IMR-90 (cell line): Measurements from ENCODE around the gene L3MBTL3. TPM values are rescaled to one million over a fixed set of nuclear protein-coding genes. Genes with fewer than 3 reads are reported as not detected.

ENCODE experiments used
- ATAC-seq: fragments of 200-7000 bp; cut with Tn5 transposase; 2 replicates; pipeline ENCODE4 v1.9.1; 2020; ENCODE audit warnings: low read depth, mild to moderate bottlenecking, moderate library complexity
- BruUV-seq: library from RNA; stranded (reverse); fragments of 400-500 nt; replicated peaks from 2 replicates; lab custom pipeline; 2021; lab: Mats Ljungman, UMichigan
- CTCF ChIA-PET: fragments of 300-600 bp; formaldehyde crosslinking; extraction: SDS; loops from one replicate; lab custom pipeline; 2021; ENCODE audit warnings: antibody characterized with exemption; lab: Yijun Ruan, JAX
- POLR2A ChIA-PET: fragments of 300-600 bp; sonication (Branson Sonifier 250); formaldehyde crosslinking; loops from one replicate; lab custom pipeline; 2022; ENCODE audit warnings: antibody characterized with exemption; ENCODE audit not compliant: unreplicated experiment; lab: Charles Lee
- DNase-seq: peaks from one replicate; pipeline ENCODE4 v3.0.0; 2013
- H2AFZ ChIP-seq: replicated peaks from 2 replicates; pipeline ENCODE3; 2013; ENCODE audit warnings: low read length, mild to moderate bottlenecking; ENCODE audit not compliant: poor library complexity
- H2AK5ac ChIP-seq: 2 replicates; pipeline ENCODE4 v1.6.1; 2013; ENCODE audit warnings: low read depth, low read length, inconsistent platforms
- H2AK9ac ChIP-seq: replicated peaks from 2 replicates; pipeline ENCODE3; 2013; ENCODE audit warnings: mild to moderate bottlenecking, low read depth, low read length, moderate library complexity; ENCODE audit not compliant: poor library complexity
- H2BK120ac ChIP-seq: 2 replicates; pipeline ENCODE4 v1.6.1; 2013; ENCODE audit warnings: low read depth, low read length, inconsistent platforms
- H2BK15ac ChIP-seq: 3 replicates; pipeline ENCODE4 v1.6.1; 2013; ENCODE audit warnings: low read depth, low read length, inconsistent platforms
- H2BK20ac ChIP-seq: 2 replicates; pipeline ENCODE4 v1.6.1; 2013; ENCODE audit warnings: low read depth, mild to moderate bottlenecking, inconsistent platforms, low read length, moderate library complexity
- H2BK5ac ChIP-seq: 2 replicates; pipeline ENCODE4 v1.6.1; 2013; ENCODE audit warnings: mild to moderate bottlenecking, low read depth, low read length, inconsistent platforms; ENCODE audit not compliant: poor library complexity, severe bottlenecking
- H3K14ac ChIP-seq: replicated peaks from 2 replicates; pipeline ENCODE4 v1.6.1; 2013; ENCODE audit warnings: low read depth, low read length, inconsistent platforms
- H3K18ac ChIP-seq: 2 replicates; pipeline ENCODE4 v1.6.1; 2013; ENCODE audit warnings: low read depth, low read length, control low read depth
- H3K23ac ChIP-seq: 2 replicates; pipeline ENCODE4 v1.6.1; 2013; ENCODE audit warnings: low read depth, low read length, inconsistent platforms
- H3K27ac ChIP-seq: 2 replicates; pipeline ENCODE4 v1.5.1; 2013; ENCODE audit warnings: mild to moderate bottlenecking, control low read depth, low read length; ENCODE audit not compliant: insufficient read depth
- H3K27me3 ChIP-seq: 2 replicates; pipeline ENCODE4 v1.6.1; 2013; ENCODE audit warnings: low read length; ENCODE audit not compliant: control insufficient read depth, insufficient read depth
- H3K36me3 ChIP-seq: 2 replicates; pipeline ENCODE4 v1.6.1; 2013; ENCODE audit warnings: low read length, mixed read lengths; ENCODE audit not compliant: control insufficient read depth, insufficient read depth
- H3K4ac ChIP-seq: 2 replicates; pipeline ENCODE4 v1.6.1; 2013; ENCODE audit warnings: low read depth, low read length, inconsistent platforms
- H3K4me1 ChIP-seq: 2 replicates; pipeline ENCODE4 v1.6.1; 2013; ENCODE audit warnings: low read length, mixed read lengths; ENCODE audit not compliant: control insufficient read depth, insufficient read depth
- H3K4me2 ChIP-seq: 2 replicates; pipeline ENCODE4 v1.6.1; 2013; ENCODE audit warnings: low read depth, mild to moderate bottlenecking, control low read depth, low read length, moderate library complexity
- H3K4me3 ChIP-seq: 2 replicates; pipeline ENCODE4 v1.5.1; 2013; ENCODE audit warnings: low read depth, mild to moderate bottlenecking, control low read depth, low read length, moderate library complexity; ENCODE audit not compliant: insufficient read depth
- H3K56ac ChIP-seq: 2 replicates; pipeline ENCODE4 v1.6.1; 2013; ENCODE audit warnings: low read length, inconsistent platforms; ENCODE audit not compliant: insufficient read depth; ENCODE audit errors: extremely low read depth
- H3K79me1 ChIP-seq, 2 experiments: 2 replicates each; pipeline ENCODE4 v1.6.1; 2013; ENCODE audit warnings: low read length in 2 of 2, inconsistent platforms in 1 of 2, low read depth in 1 of 2
- H3K9ac ChIP-seq: 2 replicates; pipeline ENCODE4 v1.6.1; 2013; ENCODE audit warnings: low read depth, low read length, control low read depth
- H3K9me1 ChIP-seq: 2 replicates; pipeline ENCODE4 v1.6.1; 2013; ENCODE audit warnings: low read length, inconsistent platforms; ENCODE audit not compliant: insufficient read depth
- H3K9me3 ChIP-seq: 2 replicates; pipeline ENCODE4 v1.6.1; 2013; ENCODE audit warnings: low read length; ENCODE audit not compliant: control insufficient read depth, insufficient read depth
- H4K20me1 ChIP-seq: 2 replicates; pipeline ENCODE4 v1.6.1; 2013; ENCODE audit warnings: low read length, inconsistent platforms; ENCODE audit not compliant: insufficient read depth
- H4K5ac ChIP-seq: 2 replicates; pipeline ENCODE4 v1.6.1; 2013; ENCODE audit warnings: mild to moderate bottlenecking, low read depth, low read length, control low read depth
- H4K8ac ChIP-seq, 2 experiments: 2 replicates each; pipeline ENCODE4 v1.6.1; 2013; ENCODE audit warnings: low read depth in 2 of 2, low read length in 2 of 2, control low read depth in 1 of 2, inconsistent platforms in 1 of 2
- H4K91ac ChIP-seq: 2 replicates; pipeline ENCODE4 v1.6.1; 2013; ENCODE audit warnings: low read depth, low read length, inconsistent platforms; ENCODE audit not compliant: insufficient read depth
- CHD1 ChIP-seq: IDR thresholded peaks from 2 replicates; pipeline ENCODE4 v1.6.1; 2012; ENCODE audit warnings: low read depth, low read length, improper control_type of control experiment
- CTCF ChIP-seq: conservative IDR thresholded peaks from 2 replicates; pipeline ENCODE4 v1.5.1; 2012; ENCODE audit warnings: mild to moderate bottlenecking, low read depth, low read length, improper control_type of control experiment
- FOS ChIP-seq: fragments of 150-350 bp; IDR thresholded peaks from 2 replicates; pipeline ENCODE4 v1.6.1; 2016; ENCODE audit warnings: low read depth, low read length
- MAZ ChIP-seq: IDR thresholded peaks from 2 replicates; pipeline ENCODE4 v1.6.1; 2012; ENCODE audit warnings: low read depth, mild to moderate bottlenecking, low read length, improper control_type of control experiment, moderate library complexity, borderline replicate concordance
- MXI1 ChIP-seq: IDR thresholded peaks from 2 replicates; pipeline ENCODE4 v1.6.1; 2012; ENCODE audit warnings: low read depth, mild to moderate bottlenecking, low read length, moderate library complexity, borderline replicate concordance
- NFE2L2 ChIP-seq: fragments of 150-350 bp; IDR thresholded peaks from 2 replicates; pipeline ENCODE4 v1.6.1; 2016; ENCODE audit warnings: low read depth, mild to moderate bottlenecking, low read length
- POLR2A ChIP-seq: IDR thresholded peaks from 2 replicates; pipeline ENCODE4 v1.6.1; 2012; ENCODE audit warnings: mild to moderate bottlenecking, low read depth, low read length
- RCOR1 ChIP-seq: IDR thresholded peaks from 2 replicates; pipeline ENCODE4 v1.6.1; 2012; ENCODE audit warnings: mild to moderate bottlenecking, low read length, improper control_type of control experiment; ENCODE audit not compliant: insufficient replicate concordance
- RFX5 ChIP-seq: IDR thresholded peaks from 2 replicates; pipeline ENCODE4 v1.8.0; 2012; ENCODE audit warnings: low read depth, mild to moderate bottlenecking, low read length, moderate library complexity
- USF2 ChIP-seq: fragments of 150-350 bp; IDR thresholded peaks from 2 replicates; pipeline ENCODE4 v1.6.1; 2017; ENCODE audit warnings: mild to moderate bottlenecking, antibody characterized with exemption, low read length, low read depth
- dilution Hi-C: fragments of 300-500 bp; cut with HindIII; formaldehyde crosslinking; loops from one replicate; pipeline ENCODE4 v1.14.3; 2018; ENCODE audit warnings: low sequenced_read_pairs; ENCODE audit not compliant: unreplicated experiment
- in situ Hi-C: fragments of 300-500 bp; cut with MboI; formaldehyde crosslinking; loops from 3 replicates; pipeline ENCODE4 v1.14.3; 2019; ENCODE audit warnings: low sequenced_read_pairs, inconsistent platforms, mixed read lengths
- intact Hi-C: fragments of 100-400 bp; cut with micrococcal nuclease; formaldehyde crosslinking; loops from 2 replicates; pipeline ENCODE4 v1.10.0; 2022
- polyA plus RNA-seq, 3 experiments: library from polyadenylated mRNA; depleted of rRNA; stranded (reverse); fragments of >200 nt; gene quantifications; 2 replicates each; pipeline ENCODE4 v1.2.3, GENCODE V29; 2012; ENCODE audit warnings: low replicate concordance in 1 of 3
- total RNA-seq: library from RNA; depleted of rRNA; stranded (reverse); fragments of >200 nt; gene quantifications from 2 replicates; pipeline ENCODE4 v1.2.3, GENCODE V29; 2012

The L3MBTL3 gene
- total and polyA plus RNA-seq, 2 of the 4 experiments (the other 2 are of a cell fraction), result 7.2 to 10.9 TPM

- H2AK5ac ChIP-seq, result no peak overlapping the region
- POLR2A ChIA-PET, result no interaction called here
Measured at GRCh38 chr6:130120731-130121130, 102.3 kb downstream of the L3MBTL3 start.

More at GRCh38 chr6:130120731-130121130, 102.3 kb downstream of the L3MBTL3 start:
- H3K4me3 ChIP-seq, result no peak overlapping the region
- CTCF ChIA-PET, result interaction anchor here (0.6 kb wide), 1 partner anchor 1558 kb away, joined by 3 read pairs; no protein-coding TSS in a partner anchor
- no peaks in the 10 kb centered on the region for H3K4me1 ChIP-seq
- ATAC-seq (no peak), DNase-seq (no peak)
- no peak overlapping the region for H4K5ac ChIP-seq
- no peak overlapping the region for H2BK5ac ChIP-seq
- dilution Hi-C loops (no loop called here), in situ Hi-C loops (no loop called here), intact Hi-C loops (no loop called here)
- no peaks in the 10 kb centered on the region; the same call in 1 of the 2 replicates for H3K9me1 ChIP-seq
- H4K20me1 ChIP-seq, result no peaks in the 10 kb centered on the region
- no peaks in the 10 kb centered on the region for H3K27me3 ChIP-seq
- no peak overlapping the region for H3K4me2 ChIP-seq
- no peak overlapping the region for H3K9ac ChIP-seq
- no peak overlapping the region for H3K56ac ChIP-seq
- H3K36me3 ChIP-seq, result no peaks in the 10 kb centered on the region
- H3K9me3 ChIP-seq, result no peaks in the 10 kb centered on the region
- no peak overlapping the region for H4K91ac ChIP-seq
- H3K18ac ChIP-seq, result no peak overlapping the region
- no TSS peak for BruUV-seq
- H2BK20ac ChIP-seq, result no peak overlapping the region
- no peak overlapping the region for H4K8ac ChIP-seq
- H3K14ac ChIP-seq, result no peak overlapping the region
- H3K23ac ChIP-seq, result no peak overlapping the region
- H3K27ac ChIP-seq, result no peak overlapping the region
- no peak overlapping the region for H2AFZ ChIP-seq
- no peak overlapping the region for H2BK15ac ChIP-seq
- H3K4ac ChIP-seq, result no peak overlapping the region
- no peak overlapping the region for H2BK120ac ChIP-seq
- H2AK9ac ChIP-seq, result no peak overlapping the region
- TF ChIP-seq RFX5, result no peak
- no peak for TF ChIP-seq USF2
- TF ChIP-seq RCOR1, result no peak
- TF ChIP-seq FOS, result no peak
- no peak for TF ChIP-seq MAZ
- TF ChIP-seq NFE2L2, result no peak
- TF ChIP-seq POLR2A, result no peak
- TF ChIP-seq CTCF, result no peak
- TF ChIP-seq MXI1, result no peak
- no peak for TF ChIP-seq CHD1
- no peaks in the 10 kb centered on the region; a peak in 1 of 4 replicates for H3K79me1 ChIP-seq
